HG02943 (cell line): ENCODE results near the gene C19orf73.

Source experiments
- ATAC-seq: cut with Tn5 transposase; IDR thresholded peaks from one replicate; pipeline ENCODE4 v1.9.1; 2021; ENCODE audit warnings: mild to moderate bottlenecking, low read depth, moderate library complexity; ENCODE audit not compliant: unreplicated experiment

Gene C19orf73

GRCh38 chr19:49118565-49119410, at the start of gene C19orf73:
Gene C19orf73 (minus strand): TSS chr19:49119143. CDS start chr19:49119022, 121 bp downstream.
- ATAC-seq, result peak; percentile 65

GRCh38 chr19:49168421-49168820, 49.5 kb upstream of the C19orf73 start:
- ATAC-seq, result no peak

- no peak for ATAC-seq
Observed at GRCh38 chr19:49167857-49168409, 49.0 kb upstream of the C19orf73 start.

- no peak for ATAC-seq
Observed at GRCh38 chr19:49165865-49166301, 46.9 kb upstream of the C19orf73 start.

- ATAC-seq, result no peak
Observed at GRCh38 chr19:49165111-49165750, 46.3 kb upstream of the C19orf73 start.

GRCh38 chr19:49161987-49162386, 43.0 kb upstream of the C19orf73 start:
- ATAC-seq, result no peak

GRCh38 chr19:49160450-49161189, 41.7 kb upstream of the C19orf73 start:
- no peak for ATAC-seq

GRCh38 chr19:49157445-49158224, 38.7 kb upstream of the C19orf73 start, which contains the start of gene TRPM4:
Gene TRPM4 (plus strand): TSS chr19:49157792. CDS start chr19:49157867, 75 bp downstream.
- no peak for ATAC-seq

GRCh38 chr19:49155820-49156346, 36.9 kb upstream of the C19orf73 start:
- no peak for ATAC-seq

GRCh38 chr19:49155005-49155819, 36.3 kb upstream of the C19orf73 start, which contains the start of gene HRC:
Gene HRC (minus strand): TSS chr19:49155396. CDS start chr19:49155237, 159 bp downstream.
- no peak for ATAC-seq

- no peak for ATAC-seq
Observed at GRCh38 chr19:49154279-49154678, 35.3 kb upstream of the C19orf73 start.

- no peak for ATAC-seq
Observed at GRCh38 chr19:49153167-49153809, 34.3 kb upstream of the C19orf73 start.

GRCh38 chr19:49152119-49152550, 33.2 kb upstream of the C19orf73 start:
- no peak for ATAC-seq

- no peak for ATAC-seq
Observed at GRCh38 chr19:49151267-49152118, 32.5 kb upstream of the C19orf73 start.

- ATAC-seq, result no peak
Observed at GRCh38 chr19:49150944-49151243, 32.0 kb upstream of the C19orf73 start.

- no peak for ATAC-seq
Observed at GRCh38 chr19:49150106-49150943, 31.4 kb upstream of the C19orf73 start.
